Gastroesophageal sphincter (tissue), 2 donors: ENCODE data around the gene GSG1L.

Experiments used
- POLR2A ChIP-seq, 2 donors: fragments of 450-650 bp; IDR thresholded peaks; one replicate each; pipeline ENCODE4 v1.6.1; 2017; ENCODE audit warnings: antibody characterized with exemption in 2 of 2, mild to moderate bottlenecking in 2 of 2, moderate library complexity in 1 of 2
- POLR2AphosphoS5 ChIP-seq: sonication (generic); formaldehyde crosslinking; IDR thresholded peaks from one replicate; pipeline ENCODE4 v1.6.1; 2017; ENCODE audit warnings: antibody characterized with exemption

- TF ChIP-seq POLR2AphosphoS5 (no peak), POLR2A (IDR thresholded peaks at IDR 0.05) (no peak)
These were observed 11.0 kb downstream of the GSG1L start for GRCh38 chr16:28052274-28053128.
